ENCODE data around the gene NOS1AP.

- TF ChIP-seq CTCF (conservative IDR thresholded peaks at IDR 0.05; ENCODE audit: low read depth in 2 of 2) (no peak), CREB1 (CRISPR knock-in tag; IDR thresholded peaks at IDR 0.05; ENCODE audit: low read depth) (no peak), EZH2 (IDR thresholded peaks at IDR 0.05; ENCODE audit: low read depth, unreplicated experiment) (no peak), REST (IDR thresholded peaks at IDR 0.05; ENCODE audit: unreplicated experiment) (no peak), ZNF331 (CRISPR knock-in tag; IDR thresholded peaks at IDR 0.05; ENCODE audit: low read depth) (no peak), POLR2AphosphoS5 (IDR thresholded peaks at IDR 0.05; ENCODE audit: low read depth) (peak; percentile 62), EZH2phosphoT487 (IDR thresholded peaks at IDR 0.05; ENCODE audit: unreplicated experiment) (no peak), ETS1 (IDR thresholded peaks at IDR 0.05) (no peak), NANOG (IDR thresholded peaks at IDR 0.05; ENCODE audit: borderline replicate concordance) (no peak), JUNB (IDR thresholded peaks at IDR 0.05; ENCODE audit: unreplicated experiment) (no peak), STAT1 (IDR thresholded peaks at IDR 0.05; ENCODE audit: unreplicated experiment) (no peak), ZNF114 (CRISPR knock-in tag; IDR thresholded peaks at IDR 0.05) (no peak), ZNF462 (CRISPR knock-in tag; IDR thresholded peaks at IDR 0.05) (no peak)
Observed at GRCh38 chr1:162069334-162070093, at the start of gene NOS1AP.
